Liver (tissue), 9 donors: Measurements from ENCODE around the gene HNRNPA3. TPM values are rescaled to one million over a fixed set of nuclear protein-coding genes. Genes with fewer than 3 reads are reported as not detected.

Experiments used
- DNase-seq: peaks from one replicate; pipeline ENCODE4 v3.0.0-alpha.2; 2017; ENCODE audit warnings: low spot score
- H3K27ac ChIP-seq, 2 donors: one replicate each; pipeline ENCODE4 v1.7.0; 2013; ENCODE audit warnings: inconsistent platforms in 2 of 2, low read length in 2 of 2, control low read depth in 1 of 2, low read depth in 1 of 2, mild to moderate bottlenecking in 1 of 2
- H3K27me3 ChIP-seq, 4 donors: one replicate each; pipeline versions ENCODE4 v1.6.1 to v1.7.0; 2013; ENCODE audit warnings: low read length in 3 of 4, inconsistent platforms in 1 of 4, mild to moderate bottlenecking in 1 of 4, moderate library complexity in 1 of 4; ENCODE audit not compliant: control insufficient read depth in 4 of 4, insufficient read depth in 4 of 4
- H3K36me3 ChIP-seq, 4 donors: one replicate each; pipeline versions ENCODE4 v1.6.1 to v1.7.0; 2013; ENCODE audit warnings: low read length in 3 of 4, mild to moderate bottlenecking in 3 of 4, low read depth in 1 of 4, moderate library complexity in 1 of 4; ENCODE audit not compliant: control insufficient read depth in 4 of 4, insufficient read depth in 3 of 4
- H3K4me1 ChIP-seq, 4 donors: one replicate each; pipeline versions ENCODE4 v1.6.1 to v1.7.0; 2013; ENCODE audit warnings: low read length in 3 of 4, mild to moderate bottlenecking in 3 of 4, moderate library complexity in 1 of 4; ENCODE audit not compliant: control insufficient read depth in 4 of 4, insufficient read depth in 4 of 4
- H3K4me3 ChIP-seq, 3 donors: one replicate each; pipeline versions ENCODE4 v1.6.1 to v1.7.0; 2013; ENCODE audit warnings: low read length in 3 of 3, control low read depth in 1 of 3, low read depth in 1 of 3, mild to moderate bottlenecking in 1 of 3
- H3K9ac ChIP-seq, 2 donors: one replicate each; pipeline ENCODE4 v1.7.0; 2013; ENCODE audit warnings: low read length in 2 of 2, mild to moderate bottlenecking in 2 of 2, moderate library complexity in 2 of 2, control low read depth in 1 of 2, low read depth in 1 of 2
- H3K9me3 ChIP-seq, 4 donors: one replicate each; pipeline versions ENCODE4 v1.6.1 to v1.7.0; 2013; ENCODE audit warnings: low read length in 3 of 4; ENCODE audit not compliant: control insufficient read depth in 4 of 4
- ATF3 ChIP-seq: IDR thresholded peaks from 2 replicates; pipeline ENCODE4 v1.6.1; 2016; ENCODE audit warnings: antibody characterized with exemption
- EGR1 ChIP-seq, 2 donors: IDR thresholded peaks; 2 replicates each; pipeline ENCODE4 v1.6.1; 2016 to 2018; ENCODE audit warnings: antibody characterized with exemption in 2 of 2, low read depth in 2 of 2
- FOXA1 ChIP-seq: IDR thresholded peaks from 2 replicates; pipeline ENCODE4 v1.6.1; 2016; ENCODE audit warnings: antibody characterized with exemption
- FOXA2 ChIP-seq: IDR thresholded peaks from 2 replicates; pipeline ENCODE4 v1.6.1; 2016; ENCODE audit warnings: antibody characterized with exemption
- GABPA ChIP-seq, 2 donors: IDR thresholded peaks in 1 of 2; conservative IDR thresholded peaks in 1 of 2; 2 replicates each; pipeline ENCODE4 v1.6.1; 2016; ENCODE audit warnings: antibody characterized with exemption in 2 of 2, mild to moderate bottlenecking in 1 of 2, moderate library complexity in 1 of 2
- HNF4A ChIP-seq, 2 donors: conservative IDR thresholded peaks; 2 replicates each; pipeline ENCODE4 v1.6.1; 2016; ENCODE audit warnings: antibody characterized with exemption in 2 of 2, mild to moderate bottlenecking in 2 of 2
- HNF4G ChIP-seq: IDR thresholded peaks from 2 replicates; pipeline ENCODE4 v1.6.1; 2016; ENCODE audit warnings: antibody characterized with exemption
- JUND ChIP-seq, 2 donors: IDR thresholded peaks; 2 replicates each; pipeline ENCODE4 v1.6.1; 2016; ENCODE audit warnings: antibody characterized with exemption in 2 of 2
- MAX ChIP-seq: IDR thresholded peaks from 2 replicates; pipeline ENCODE4 v1.6.1; 2016; ENCODE audit warnings: antibody characterized with exemption
- NR2F2 ChIP-seq: IDR thresholded peaks from 2 replicates; pipeline ENCODE4 v1.6.1; 2016; ENCODE audit warnings: antibody characterized with exemption
- RAD21 ChIP-seq, 2 donors: IDR thresholded peaks; 2 replicates each; pipeline ENCODE4 v1.6.1; 2016; ENCODE audit warnings: antibody characterized with exemption in 2 of 2, mild to moderate bottlenecking in 2 of 2
- REST ChIP-seq: IDR thresholded peaks from 2 replicates; pipeline ENCODE4 v1.6.1; 2016; ENCODE audit warnings: antibody characterized with exemption, mild to moderate bottlenecking
- RXRA ChIP-seq, 2 donors: IDR thresholded peaks; 2 replicates each; pipeline ENCODE4 v1.6.1; 2017 to 2018; ENCODE audit warnings: antibody characterized with exemption in 2 of 2, mild to moderate bottlenecking in 1 of 2
- SP1 ChIP-seq: IDR thresholded peaks from 2 replicates; pipeline ENCODE4 v1.6.1; 2018; ENCODE audit warnings: antibody characterized with exemption, mild to moderate bottlenecking
- TAF1 ChIP-seq: conservative IDR thresholded peaks from 2 replicates; pipeline ENCODE4 v1.6.1; 2016; ENCODE audit warnings: antibody characterized with exemption, mild to moderate bottlenecking
- YY1 ChIP-seq: IDR thresholded peaks from 2 replicates; pipeline ENCODE4 v1.6.1; 2016; ENCODE audit warnings: antibody characterized with exemption, mild to moderate bottlenecking
- ZBTB33 ChIP-seq: IDR thresholded peaks from 2 replicates; pipeline ENCODE4 v1.6.1; 2016; ENCODE audit warnings: antibody characterized with exemption
- WGBS: extraction: QIAGEN DNeasy Blood & Tissue Kit; methylation state at CpG from one replicate; pipeline ENCODE4 v1.1.7; 2013; 5-methylcytosine and 5-hydroxymethylcytosine counted together
- polyA plus RNA-seq, 2 donors: library from polyadenylated mRNA; stranded (reverse) in 1 of 2; unstranded in 1 of 2; fragments of 200-250 nt in 1 of 2; fragments of >200 nt in 1 of 2; fragmentation: Nextera tagmentation in 1 of 2; extraction: Ambion mirVana in 1 of 2; gene quantifications; one replicate each; pipeline versions ENCODE4 v1.2.1 to v1.2.3, GENCODE V29; 2013 to 2015
- total RNA-seq, 2 donors: library from RNA; depleted of rRNA; stranded (reverse); fragments of >200 nt; gene quantifications; one replicate each; pipeline ENCODE4 v1.2.3, GENCODE V29; 2014
- TF ChIP-seq, protein P1 (sequence below): fragments of 150-350 bp; IDR thresholded peaks from 2 replicates; pipeline ENCODE4 v1.5.1; 2017; ENCODE audit warnings: improper control_type of control experiment, low read depth, low read length; ENCODE audit not compliant: missing input control
- donor health status: healthy.
- donor health status: healthy.
- donor health status: healthy.
- donor health status: healthy.
- donor health status: healthy.

HNRNPA3 gene
- total and polyA plus RNA-seq, 4 donors, result 22.9 to 72.5 (median 51.7) TPM

DNA sequence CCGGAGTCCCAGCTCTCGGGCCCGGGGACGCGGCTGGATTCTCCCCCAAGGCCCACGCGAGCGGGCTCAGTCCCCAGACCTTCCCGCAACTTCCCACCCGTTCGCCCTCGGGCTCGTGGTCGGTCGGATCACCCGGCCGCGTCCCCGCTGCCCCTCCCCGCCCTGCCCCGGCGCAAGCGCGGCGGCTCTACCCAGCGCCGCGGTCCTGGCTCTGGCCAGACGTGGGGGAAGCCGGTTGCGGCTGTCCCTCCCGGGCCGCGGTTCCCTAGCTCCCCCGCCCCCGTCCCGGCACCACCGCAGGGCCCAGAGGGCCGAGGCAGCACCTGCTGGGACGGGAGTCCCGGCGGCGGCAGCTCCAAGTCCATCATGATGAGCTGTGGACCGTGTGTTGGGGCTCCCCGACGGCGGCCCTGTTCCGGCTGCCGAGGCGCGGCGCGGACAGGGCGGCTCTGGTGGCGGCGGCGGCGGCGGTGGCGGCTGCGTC is 51.7 kb downstream of the HNRNPA3 start:
- Histone ChIP-seq H3K4me1 (peaks cover 11 to 42% (median 22%) of the 10 kb centered on the region in 4 donors), H3K9ac (peak overlapping the region; percentile 93 to 95), H3K27me3 (no peaks in the 10 kb centered on the region), H3K4me3 (peak overlapping the region; percentile 68 to 90 (median 73)), H3K9me3 (no peaks in the 10 kb centered on the region), H3K36me3 (no peaks in the 10 kb centered on the region), H3K27ac (peak overlapping the region; percentile 99 to 100)
- DNase-seq, result no peak
- under 1% methylated on average over 61 of the region's 61 CpGs for WGBS
- TF ChIP-seq TAF1 (no peak), JUND (IDR thresholded peaks at IDR 0.05) (no peak), EGR1 (IDR thresholded peaks at IDR 0.05; ENCODE audit: low read depth in 2 of 2) (no peak), RAD21 (IDR thresholded peaks at IDR 0.05) (no peak), FOXA1 (no peak), GABPA (IDR thresholded peaks at IDR 0.05 in 1 of 2, conservative IDR thresholded peaks at IDR 0.05 in 1 of 2) (no peak), FOXA2 (no peak), ZBTB33 (no peak), HNF4G (no peak)

DNA sequence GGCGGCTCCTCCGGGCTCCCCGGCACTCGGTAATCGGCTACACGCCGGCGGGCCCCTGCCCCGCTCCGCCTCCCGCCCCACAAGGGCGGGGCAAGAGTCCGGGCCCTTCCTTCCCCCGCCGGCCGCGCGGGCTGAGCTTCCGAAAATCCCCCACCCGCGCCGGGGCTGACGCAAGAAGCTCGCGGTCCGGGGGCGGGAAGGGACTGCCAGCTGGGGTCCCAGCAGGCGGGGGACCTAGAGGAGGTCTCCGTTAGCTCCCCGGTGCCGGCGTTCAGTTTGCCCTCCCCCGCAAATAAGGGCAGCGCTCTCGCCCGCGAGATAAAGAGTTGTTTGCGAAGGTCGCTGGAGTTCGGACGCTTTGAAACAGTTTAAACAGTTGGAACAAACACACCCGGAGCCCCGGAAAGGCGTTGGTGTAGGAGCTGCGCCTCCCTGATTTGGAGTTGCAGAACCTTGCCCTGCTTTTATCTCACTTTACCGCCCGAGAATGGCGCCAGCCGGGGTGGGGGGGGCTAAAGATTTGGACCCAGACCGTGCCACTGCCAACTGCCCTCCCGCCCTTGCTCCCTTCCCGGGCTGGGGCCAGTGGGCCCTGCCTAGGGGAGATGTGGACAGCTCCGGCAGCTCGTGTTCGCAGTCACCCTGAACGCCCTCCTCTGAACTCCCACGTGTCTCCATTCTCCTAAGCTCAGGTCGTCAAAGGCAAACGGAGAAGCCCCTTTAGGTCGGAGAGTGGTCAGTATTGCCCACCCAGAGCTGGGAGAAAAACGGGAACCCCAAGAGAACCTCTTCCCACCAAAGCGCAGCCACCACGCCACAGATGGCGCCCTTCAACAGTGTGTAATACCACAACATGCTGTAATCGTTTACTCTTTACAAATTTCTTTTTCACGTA is 52.3 kb downstream of the HNRNPA3 start, which contains the start of gene NFE2L2:
TSS of gene NFE2L2 (minus strand) at position 35 of the 895 bp plus-strand sequence. CDS start 151 bp downstream, outside the sequence.
- Histone ChIP-seq H3K4me1 (peaks cover 11 to 39% (median 21%) of the 10 kb centered on the region in 4 donors), H3K27me3 (no peaks in the 10 kb centered on the region), H3K4me3 (peak within 1 kb of the TSS; percentile 68 to 90 (median 73)), H3K9me3 (no peaks in the 10 kb centered on the region), H3K36me3 (no peaks in the 10 kb centered on the region), H3K9ac (peak within 1 kb of the TSS; percentile 93 to 95), H3K27ac (peak within 1 kb of the TSS; percentile 99 to 100)
- TF ChIP-seq NR2F2 (no peak), HNF4G (peak; percentile 42), HNF4A (conservative IDR thresholded peaks at IDR 0.05) (peak; percentile 75 to 78), GABPA (IDR thresholded peaks at IDR 0.05 in 1 of 2, conservative IDR thresholded peaks at IDR 0.05 in 1 of 2) (no peak), SP1 (peak; percentile 88), EGR1 (IDR thresholded peaks at IDR 0.05; ENCODE audit: low read depth in 2 of 2) (peak; percentile 94 to 99), ATF3 (peak; percentile 53), TAF1 (peak; percentile 87), FOXA1 (peak; percentile 33), RXRA (IDR thresholded peaks at IDR 0.05) (peak; percentile 88 to 91), MAX (peak; percentile 58), JUND (IDR thresholded peaks at IDR 0.05) (peak in 1 of 2 donors; percentile 60), REST (peak; percentile 91), RAD21 (IDR thresholded peaks at IDR 0.05) (peak; percentile 35 to 60), ZBTB33 (peak; percentile 79), YY1 (peak; percentile 95), FOXA2 (no peak)
- TF ChIP-seq, protein P1, sequence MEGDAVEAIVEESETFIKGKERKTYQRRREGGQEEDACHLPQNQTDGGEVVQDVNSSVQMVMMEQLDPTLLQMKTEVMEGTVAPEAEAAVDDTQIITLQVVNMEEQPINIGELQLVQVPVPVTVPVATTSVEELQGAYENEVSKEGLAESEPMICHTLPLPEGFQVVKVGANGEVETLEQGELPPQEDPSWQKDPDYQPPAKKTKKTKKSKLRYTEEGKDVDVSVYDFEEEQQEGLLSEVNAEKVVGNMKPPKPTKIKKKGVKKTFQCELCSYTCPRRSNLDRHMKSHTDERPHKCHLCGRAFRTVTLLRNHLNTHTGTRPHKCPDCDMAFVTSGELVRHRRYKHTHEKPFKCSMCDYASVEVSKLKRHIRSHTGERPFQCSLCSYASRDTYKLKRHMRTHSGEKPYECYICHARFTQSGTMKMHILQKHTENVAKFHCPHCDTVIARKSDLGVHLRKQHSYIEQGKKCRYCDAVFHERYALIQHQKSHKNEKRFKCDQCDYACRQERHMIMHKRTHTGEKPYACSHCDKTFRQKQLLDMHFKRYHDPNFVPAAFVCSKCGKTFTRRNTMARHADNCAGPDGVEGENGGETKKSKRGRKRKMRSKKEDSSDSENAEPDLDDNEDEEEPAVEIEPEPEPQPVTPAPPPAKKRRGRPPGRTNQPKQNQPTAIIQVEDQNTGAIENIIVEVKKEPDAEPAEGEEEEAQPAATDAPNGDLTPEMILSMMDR, result peak; percentile 9
- peak; percentile 90 for DNase-seq
- WGBS, result 1% methylated on average over 66 of the region's 66 CpGs
